ENCODE data around the gene DIAPH2.
"Not testable (repeated sequence)": the region's sequence is repeated elsewhere in the genome, so short reads cannot be mapped to it uniquely, and the experiment has no call there.

The DIAPH2 gene

GRCh38 chrX:96719161-96719875 lies 34.7 kb downstream of the DIAPH2 start:
- no peak for DNase-seq

GRCh38 chrX:96721354-96721753 lies 36.7 kb downstream of the DIAPH2 start:
- no peak for DNase-seq

- DNase-seq, result no peak
Measured at GRCh38 chrX:96722781-96723180, 38.1 kb downstream of the DIAPH2 start.

GRCh38 chrX:96729053-96729452 lies 44.4 kb downstream of the DIAPH2 start:
- DNase-seq, result no peak

GRCh38 chrX:96729868-96730643 lies 45.4 kb downstream of the DIAPH2 start:
- no peak for DNase-seq

- not testable (repeated sequence) for DNase-seq
Measured at GRCh38 chrX:96731000-96731399, 46.4 kb downstream of the DIAPH2 start.

GRCh38 chrX:96743367-96744073 lies 58.9 kb downstream of the DIAPH2 start:
- no peak for DNase-seq

- DNase-seq, result no peak
Measured at GRCh38 chrX:96752781-96753180, 68.1 kb downstream of the DIAPH2 start.

- DNase-seq, result no peak
Measured at GRCh38 chrX:96753230-96753629, 68.6 kb downstream of the DIAPH2 start.

- DNase-seq, result no peak
Measured at GRCh38 chrX:96756491-96756890, 71.8 kb downstream of the DIAPH2 start.

GRCh38 chrX:96761566-96761965 lies 76.9 kb downstream of the DIAPH2 start:
- DNase-seq, result no peak

GRCh38 chrX:96763608-96764007 lies 79.0 kb downstream of the DIAPH2 start:
- DNase-seq, result no peak

GRCh38 chrX:96764864-96765263 lies 80.2 kb downstream of the DIAPH2 start:
- DNase-seq, result no peak

GRCh38 chrX:96770315-96770714 lies 85.7 kb downstream of the DIAPH2 start:
- DNase-seq, result peak; percentile 7

GRCh38 chrX:96771486-96771885 lies 86.8 kb downstream of the DIAPH2 start:
- DNase-seq, result no peak

GRCh38 chrX:96774116-96774515 lies 89.5 kb downstream of the DIAPH2 start:
- DNase-seq, result no peak

- DNase-seq, result peak; percentile 35
Measured at GRCh38 chrX:96776966-96777365, 92.3 kb downstream of the DIAPH2 start.

- DNase-seq, result peak; percentile 26
Measured at GRCh38 chrX:96791559-96791958, 106.9 kb downstream of the DIAPH2 start.

- DNase-seq, result no peak
Measured at GRCh38 chrX:96792047-96792446, 107.4 kb downstream of the DIAPH2 start.

GRCh38 chrX:96798982-96799381 lies 114.3 kb downstream of the DIAPH2 start:
- DNase-seq, result no peak

GRCh38 chrX:96807318-96807717 lies 122.7 kb downstream of the DIAPH2 start:
- no peak for DNase-seq

GRCh38 chrX:96820935-96821334 lies 136.3 kb downstream of the DIAPH2 start:
- no peak for DNase-seq

GRCh38 chrX:96824166-96824565 lies 139.5 kb downstream of the DIAPH2 start:
- DNase-seq, result no peak

GRCh38 chrX:96833333-96833732 lies 148.7 kb downstream of the DIAPH2 start:
- DNase-seq, result no peak
